PFSK-1 (cell line): ENCODE data around the gene RGS6.

Experiments used
- SIN3A ChIP-seq: IDR thresholded peaks from 2 replicates; pipeline ENCODE4 v1.6.1; 2012; ENCODE audit warnings: mild to moderate bottlenecking, low read length, moderate library complexity, borderline replicate concordance; ENCODE audit not compliant: insufficient read depth
- TF ChIP-seq, protein P1 (sequence below), 2 experiments: IDR thresholded peaks; 2 replicates each; pipeline versions ENCODE4 v1.6.1 to v1.8.0; 2011 to 2012; ENCODE audit warnings: low read depth in 2 of 2, low read length in 2 of 2, control low read depth in 1 of 2, inconsistent platforms in 1 of 2, mild to moderate bottlenecking in 1 of 2, moderate library complexity in 1 of 2; ENCODE audit not compliant: insufficient read depth in 1 of 2

GRCh38 chr14:72614891-72615415 lies 682.7 kb downstream of the RGS6 start:
- TF ChIP-seq, protein P1, sequence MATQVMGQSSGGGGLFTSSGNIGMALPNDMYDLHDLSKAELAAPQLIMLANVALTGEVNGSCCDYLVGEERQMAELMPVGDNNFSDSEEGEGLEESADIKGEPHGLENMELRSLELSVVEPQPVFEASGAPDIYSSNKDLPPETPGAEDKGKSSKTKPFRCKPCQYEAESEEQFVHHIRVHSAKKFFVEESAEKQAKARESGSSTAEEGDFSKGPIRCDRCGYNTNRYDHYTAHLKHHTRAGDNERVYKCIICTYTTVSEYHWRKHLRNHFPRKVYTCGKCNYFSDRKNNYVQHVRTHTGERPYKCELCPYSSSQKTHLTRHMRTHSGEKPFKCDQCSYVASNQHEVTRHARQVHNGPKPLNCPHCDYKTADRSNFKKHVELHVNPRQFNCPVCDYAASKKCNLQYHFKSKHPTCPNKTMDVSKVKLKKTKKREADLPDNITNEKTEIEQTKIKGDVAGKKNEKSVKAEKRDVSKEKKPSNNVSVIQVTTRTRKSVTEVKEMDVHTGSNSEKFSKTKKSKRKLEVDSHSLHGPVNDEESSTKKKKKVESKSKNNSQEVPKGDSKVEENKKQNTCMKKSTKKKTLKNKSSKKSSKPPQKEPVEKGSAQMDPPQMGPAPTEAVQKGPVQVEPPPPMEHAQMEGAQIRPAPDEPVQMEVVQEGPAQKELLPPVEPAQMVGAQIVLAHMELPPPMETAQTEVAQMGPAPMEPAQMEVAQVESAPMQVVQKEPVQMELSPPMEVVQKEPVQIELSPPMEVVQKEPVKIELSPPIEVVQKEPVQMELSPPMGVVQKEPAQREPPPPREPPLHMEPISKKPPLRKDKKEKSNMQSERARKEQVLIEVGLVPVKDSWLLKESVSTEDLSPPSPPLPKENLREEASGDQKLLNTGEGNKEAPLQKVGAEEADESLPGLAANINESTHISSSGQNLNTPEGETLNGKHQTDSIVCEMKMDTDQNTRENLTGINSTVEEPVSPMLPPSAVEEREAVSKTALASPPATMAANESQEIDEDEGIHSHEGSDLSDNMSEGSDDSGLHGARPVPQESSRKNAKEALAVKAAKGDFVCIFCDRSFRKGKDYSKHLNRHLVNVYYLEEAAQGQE (IDR thresholded peaks at IDR 0.05; ENCODE audit: insufficient read depth in 1 of 2, low read depth in 2 of 2, low read length in 2 of 2): no peak
- no peak for TF ChIP-seq SIN3A
